ENCODE data around the gene CTU2.

- TF ChIP-seq CTCF (IDR thresholded peaks at IDR 0.05) (no peak), POLR2A (IDR thresholded peaks at IDR 0.05) (no peak), POLR2AphosphoS5 (IDR thresholded peaks at IDR 0.05) (no peak), EP300 (IDR thresholded peaks at IDR 0.05) (no peak)
These were observed 27.5 kb downstream of the CTU2 start for GRCh38 chr16:88733630-88734360.

Data from stomach (tissue), 4 donors.